Activated CD8-positive, alpha-beta T cell treated with anti-CD3 and anti-CD28 coated beads, Interleukin-2, amount 10 ng/mL, durations not matched to agents 7 days and 5 days (primary cell): ENCODE results near the gene ATPAF2. TPM values are rescaled to one million over a fixed set of nuclear protein-coding genes. Genes with fewer than 3 reads are reported as not detected.

ENCODE experiments used
- ATAC-seq: fragments of 150-1000 bp; cut with Tn5 transposase; one replicate; pipeline ENCODE4 v1.10.0; 2021; ENCODE audit warnings: moderate library complexity
- CTCF ChIA-PET: fragments of 350-600 bp; sonication (Branson Sonifier 250); formaldehyde crosslinking; loops from one replicate; lab custom pipeline; 2021; ENCODE audit warnings: antibody characterized with exemption; lab: Charles Lee
- POLR2A ChIA-PET: fragments of 350-600 bp; sonication (Branson Sonifier 250); formaldehyde crosslinking; loops from one replicate; lab custom pipeline; 2021; ENCODE audit warnings: antibody characterized with exemption; lab: Charles Lee
- DNase-seq: peaks from one replicate; pipeline ENCODE4 v3.0.0-alpha.2; 2020
- H3K27ac Mint-ChIP-seq: one replicate; pipeline ENCODE4 v1.8.0; 2021; ENCODE audit warnings: mild to moderate bottlenecking, mixed read lengths
- H3K27me3 Mint-ChIP-seq: one replicate; pipeline ENCODE4 v1.8.0; 2021; ENCODE audit warnings: low read depth, mixed read lengths
- H3K36me3 Mint-ChIP-seq: one replicate; pipeline ENCODE4 v1.8.0; 2021; ENCODE audit warnings: low read depth, mixed read lengths
- H3K4me1 Mint-ChIP-seq: one replicate; pipeline ENCODE4 v1.8.0; 2021; ENCODE audit warnings: low read depth, mixed read lengths
- H3K4me3 Mint-ChIP-seq: one replicate; pipeline ENCODE4 v1.8.0; 2021; ENCODE audit warnings: mild to moderate bottlenecking, mixed read lengths
- H3K9me3 Mint-ChIP-seq: one replicate; pipeline ENCODE4 v1.8.0; 2022; ENCODE audit warnings: mixed read lengths; ENCODE audit not compliant: insufficient read depth
- total RNA-seq, 2 experiments: library from RNA; stranded (reverse); gene quantifications; one replicate each; pipeline ENCODE4 v1.2.3, GENCODE V29; 2021

Gene ATPAF2
- total RNA-seq, result 10 to 100 TPM; 23.9 to 27.0 TPM

- H3K27me3 Mint-ChIP-seq, result no peaks in the 10 kb centered on the region
- peaks cover 6% of the 10 kb centered on the region for H3K36me3 Mint-ChIP-seq
- POLR2A ChIA-PET, result interaction anchor here (0.6 kb wide), 2 partner anchors 37 to 53 kb away, joined by 3 read pairs; no protein-coding TSS in a partner anchor
- ATAC-seq (peak; percentile 94), DNase-seq (peak; percentile 100)
- peak within 1 kb of the TSS; percentile 89 for H3K27ac Mint-ChIP-seq
- CTCF ChIA-PET, result interaction anchor here (1.1 to 1.4 kb wide), 4 partner anchors 80 to 542 kb away, joined by 3 to 4 read pairs (median 3); partner anchors contain the start of gene RASD1
- H3K4me3 Mint-ChIP-seq, result peak within 1 kb of the TSS; percentile 88
- no peaks in the 10 kb centered on the region for H3K9me3 Mint-ChIP-seq
- H3K4me1 Mint-ChIP-seq, result peaks cover 40% of the 10 kb centered on the region
These were observed at the start of gene ATPAF2, which contains the start of gene GID4 for GRCh38 chr17:18038861-18039534. TSS of gene ATPAF2 (minus strand) at chr17:18039168. CDS start at chr17:18039013, 155 bp downstream. TSS of gene GID4 (plus strand) at chr17:18039408. CDS start at chr17:18039465, 57 bp downstream.

GRCh38 chr17:18087610-18088491, 48.9 kb upstream of the ATPAF2 start, which contains the start of gene DRG2:
TSS of gene DRG2 (plus strand) at chr17:18087948. CDS start at chr17:18088024, 76 bp downstream.
- DNase-seq (peak; percentile 90), ATAC-seq (peak; percentile 93)
- Mint-ChIP-seq H3K4me3 (peak within 1 kb of the TSS; percentile 100), H3K9me3 (no peaks in the 10 kb centered on the region), H3K27ac (peak within 1 kb of the TSS; percentile 97), H3K4me1 (peaks cover 25% of the 10 kb centered on the region), H3K27me3 (no peaks in the 10 kb centered on the region), H3K36me3 (peaks cover 15% of the 10 kb centered on the region)
- ChIA-PET POLR2A (no interaction called here), CTCF (no interaction called here)

- CTCF ChIA-PET, result no interaction called here
- Mint-ChIP-seq H3K27ac (no peak overlapping the region), H3K27me3 (peaks cover 4% of the 10 kb centered on the region), H3K4me1 (peaks cover 18% of the 10 kb centered on the region), H3K4me3 (no peak overlapping the region), H3K9me3 (no peaks in the 10 kb centered on the region), H3K36me3 (peaks cover 6% of the 10 kb centered on the region)
- POLR2A ChIA-PET, result no interaction called here
- DNase-seq (no peak), ATAC-seq (no peak)
These were observed 45.3 kb upstream of the ATPAF2 start for GRCh38 chr17:18084256-18084655.

GRCh38 chr17:18079543-18079942, 40.6 kb upstream of the ATPAF2 start:
- no peak for ATAC-seq
- Mint-ChIP-seq H3K4me1 (no peaks in the 10 kb centered on the region), H3K27ac (no peak overlapping the region), H3K9me3 (no peaks in the 10 kb centered on the region), H3K4me3 (no peak overlapping the region), H3K36me3 (no peaks in the 10 kb centered on the region), H3K27me3 (peaks cover 13% of the 10 kb centered on the region)
- no peak for DNase-seq
- POLR2A ChIA-PET, result no interaction called here
- CTCF ChIA-PET, result no interaction called here

GRCh38 chr17:18076936-18077335, 38.0 kb upstream of the ATPAF2 start:
- no peak for DNase-seq

GRCh38 chr17:18074566-18075272, 35.8 kb upstream of the ATPAF2 start:
- H3K9me3 Mint-ChIP-seq, result no peaks in the 10 kb centered on the region
- H3K27me3 Mint-ChIP-seq, result peaks cover 15% of the 10 kb centered on the region
- no peaks in the 10 kb centered on the region for H3K36me3 Mint-ChIP-seq
- ChIA-PET CTCF (no interaction called here), POLR2A (no interaction called here)
- ATAC-seq (no peak), DNase-seq (no peak)
- no peak overlapping the region for H3K27ac Mint-ChIP-seq
- H3K4me1 Mint-ChIP-seq, result peaks cover 11% of the 10 kb centered on the region
- no peak overlapping the region for H3K4me3 Mint-ChIP-seq

More at GRCh38 chr17:18076936-18077335, 38.0 kb upstream of the ATPAF2 start:
- Mint-ChIP-seq H3K4me1 (no peaks in the 10 kb centered on the region), H3K36me3 (no peaks in the 10 kb centered on the region), H3K4me3 (no peak overlapping the region), H3K27ac (no peak overlapping the region), H3K9me3 (no peaks in the 10 kb centered on the region), H3K27me3 (peaks cover 17% of the 10 kb centered on the region)
- ATAC-seq, result no peak
- ChIA-PET POLR2A (no interaction called here), CTCF (no interaction called here)

GRCh38 chr17:18071751-18072150, 32.8 kb upstream of the ATPAF2 start:
- ATAC-seq (no peak), DNase-seq (no peak)
- Mint-ChIP-seq H3K4me1 (peaks cover 11% of the 10 kb centered on the region), H3K27ac (no peak overlapping the region), H3K36me3 (no peaks in the 10 kb centered on the region), H3K27me3 (peaks cover 15% of the 10 kb centered on the region), H3K9me3 (no peaks in the 10 kb centered on the region), H3K4me3 (no peak overlapping the region)
- CTCF ChIA-PET, result no interaction called here
- POLR2A ChIA-PET, result no interaction called here

GRCh38 chr17:18070861-18071340, 31.9 kb upstream of the ATPAF2 start:
- Mint-ChIP-seq H3K4me3 (no peak overlapping the region), H3K27ac (no peak overlapping the region), H3K27me3 (peaks cover 13% of the 10 kb centered on the region), H3K4me1 (peaks cover 11% of the 10 kb centered on the region), H3K9me3 (no peaks in the 10 kb centered on the region), H3K36me3 (peaks cover 2% of the 10 kb centered on the region)
- ChIA-PET POLR2A (no interaction called here), CTCF (interaction anchor here (1.7 kb wide), 1 partner anchor 37 kb away, joined by 7 read pairs; no protein-coding TSS in a partner anchor)
- no peak for ATAC-seq
- DNase-seq, result peak; percentile 30

- CTCF ChIA-PET, result no interaction called here
These were observed 30.1 kb upstream of the ATPAF2 start for GRCh38 chr17:18069101-18069500.

GRCh38 chr17:18066866-18067265, 27.9 kb upstream of the ATPAF2 start:
- H3K4me1 Mint-ChIP-seq, result peaks cover 11% of the 10 kb centered on the region
- no peak for DNase-seq
- H3K36me3 Mint-ChIP-seq, result peaks cover 7% of the 10 kb centered on the region
- ATAC-seq, result no peak
- H3K27ac Mint-ChIP-seq, result no peak overlapping the region
- no peak overlapping the region for H3K4me3 Mint-ChIP-seq
- CTCF ChIA-PET, result no interaction called here
- no peaks in the 10 kb centered on the region for H3K9me3 Mint-ChIP-seq
- POLR2A ChIA-PET, result interaction anchor here (0.6 kb wide), 1 partner anchor 108 kb away, joined by 3 read pairs; no protein-coding TSS in a partner anchor
- H3K27me3 Mint-ChIP-seq, result peaks cover 2% of the 10 kb centered on the region

More at GRCh38 chr17:18069101-18069500, 30.1 kb upstream of the ATPAF2 start:
- ATAC-seq, result no peak
- Mint-ChIP-seq H3K36me3 (peaks cover 5% of the 10 kb centered on the region), H3K4me1 (peaks cover 11% of the 10 kb centered on the region), H3K4me3 (no peak overlapping the region), H3K9me3 (no peaks in the 10 kb centered on the region), H3K27ac (no peak overlapping the region), H3K27me3 (peaks cover 4% of the 10 kb centered on the region)
- POLR2A ChIA-PET, result no interaction called here
- no peak for DNase-seq

- H3K36me3 Mint-ChIP-seq, result peaks cover 7% of the 10 kb centered on the region
- H3K4me1 Mint-ChIP-seq, result no peaks in the 10 kb centered on the region
- no peak overlapping the region for H3K27ac Mint-ChIP-seq
- DNase-seq, result no peak
- no peaks in the 10 kb centered on the region for H3K27me3 Mint-ChIP-seq
- POLR2A ChIA-PET, result no interaction called here
- CTCF ChIA-PET, result no interaction called here
- no peaks in the 10 kb centered on the region for H3K9me3 Mint-ChIP-seq
- no peak for ATAC-seq
- no peak overlapping the region for H3K4me3 Mint-ChIP-seq
These were observed 26.6 kb upstream of the ATPAF2 start for GRCh38 chr17:18065546-18065945.
